Endothelial cell (in vitro differentiated cells): ENCODE measurements around the gene METRN. TPM values are rescaled to one million over a fixed set of nuclear protein-coding genes. Genes with fewer than 3 reads are reported as not detected.

Experiments used
- DNase-seq: peaks from one replicate; pipeline ENCODE4 v3.0.0; 2021; ENCODE audit warnings: low spot score
- H3K27ac Mint-ChIP-seq: one replicate; pipeline ENCODE4 v1.8.0; 2021; ENCODE audit warnings: mixed read lengths, inconsistent platforms; ENCODE audit not compliant: unreplicated experiment
- H3K27me3 Mint-ChIP-seq: one replicate; pipeline ENCODE4 v1.8.0; 2021; ENCODE audit warnings: mild to moderate bottlenecking, moderate library complexity, mixed read lengths, inconsistent platforms; ENCODE audit not compliant: unreplicated experiment
- H3K36me3 Mint-ChIP-seq: one replicate; pipeline ENCODE4 v1.8.0; 2021; ENCODE audit warnings: mild to moderate bottlenecking, low read depth, mixed read lengths, inconsistent platforms; ENCODE audit not compliant: unreplicated experiment
- H3K4me1 Mint-ChIP-seq: one replicate; pipeline ENCODE4 v1.8.0; 2021; ENCODE audit warnings: mild to moderate bottlenecking, mixed read lengths, inconsistent platforms; ENCODE audit not compliant: unreplicated experiment
- H3K4me3 Mint-ChIP-seq: one replicate; pipeline ENCODE4 v1.8.0; 2021; ENCODE audit warnings: mild to moderate bottlenecking, mixed read lengths, inconsistent platforms; ENCODE audit not compliant: unreplicated experiment
- H3K9me3 Mint-ChIP-seq: one replicate; pipeline ENCODE4 v1.8.0; 2021; ENCODE audit warnings: mixed read lengths, inconsistent platforms; ENCODE audit not compliant: unreplicated experiment
- CTCF ChIP-seq: fragments of 200-600 bp; sonication (generic); IDR thresholded peaks from one replicate; pipeline ENCODE4 v1.5.0; 2021; ENCODE audit warnings: antibody characterized with exemption; ENCODE audit not compliant: unreplicated experiment
- total RNA-seq: library from RNA; stranded (reverse); fragmentation: NEBNext Ultra II Directional; extraction: Animal tissue kit (Norgen Biotek cat#: 25700); gene quantifications from one replicate; pipeline ENCODE4 v1.2.1, GENCODE V29; 2021; ENCODE audit not compliant: unreplicated experiment

METRN gene
- total RNA-seq, 1 donor from 2014 or later = 11.2 TPM

- H3K36me3 Mint-ChIP-seq = no peaks in the 10 kb centered on the region
- TF ChIP-seq CTCF = no peak
- peaks cover 28% of the 10 kb centered on the region for H3K27me3 Mint-ChIP-seq
- H3K9me3 Mint-ChIP-seq = no peaks in the 10 kb centered on the region
- no peak overlapping the region for H3K27ac Mint-ChIP-seq
- H3K4me3 Mint-ChIP-seq = no peak overlapping the region
- DNase-seq = no peak
- H3K4me1 Mint-ChIP-seq = peaks cover 3% of the 10 kb centered on the region
These were observed 21.6 kb upstream of the METRN start for GRCh38 chr16:693364-693763.

DNA sequence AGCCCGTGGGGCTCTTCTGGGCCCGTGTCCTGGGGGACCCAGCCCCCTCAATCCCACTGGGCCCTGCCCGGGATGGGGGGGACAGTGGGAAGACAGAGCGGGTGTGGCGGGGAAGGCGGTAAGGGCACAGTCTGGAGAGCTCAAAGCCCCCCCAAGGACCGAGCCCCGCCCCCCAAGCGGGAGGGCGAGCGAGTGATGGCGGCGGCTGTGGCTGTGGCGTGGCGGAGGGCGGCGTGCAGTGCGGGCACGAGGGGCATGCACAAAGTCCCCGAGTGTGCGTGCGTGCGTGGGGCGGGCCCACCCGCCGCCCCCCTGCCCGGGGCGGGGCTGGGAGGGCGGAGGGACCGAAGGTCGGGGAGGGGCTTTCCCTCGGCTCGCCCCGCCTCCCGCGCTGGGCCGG is 21.2 kb upstream of the METRN start:
- peaks cover 27% of the 10 kb centered on the region for H3K27me3 Mint-ChIP-seq
- peaks cover 3% of the 10 kb centered on the region for H3K4me1 Mint-ChIP-seq
- no peaks in the 10 kb centered on the region for H3K9me3 Mint-ChIP-seq
- no peak overlapping the region for H3K4me3 Mint-ChIP-seq
- no peaks in the 10 kb centered on the region for H3K36me3 Mint-ChIP-seq
- H3K27ac Mint-ChIP-seq = no peak overlapping the region
- no peak for TF ChIP-seq CTCF
- no peak for DNase-seq

DNA sequence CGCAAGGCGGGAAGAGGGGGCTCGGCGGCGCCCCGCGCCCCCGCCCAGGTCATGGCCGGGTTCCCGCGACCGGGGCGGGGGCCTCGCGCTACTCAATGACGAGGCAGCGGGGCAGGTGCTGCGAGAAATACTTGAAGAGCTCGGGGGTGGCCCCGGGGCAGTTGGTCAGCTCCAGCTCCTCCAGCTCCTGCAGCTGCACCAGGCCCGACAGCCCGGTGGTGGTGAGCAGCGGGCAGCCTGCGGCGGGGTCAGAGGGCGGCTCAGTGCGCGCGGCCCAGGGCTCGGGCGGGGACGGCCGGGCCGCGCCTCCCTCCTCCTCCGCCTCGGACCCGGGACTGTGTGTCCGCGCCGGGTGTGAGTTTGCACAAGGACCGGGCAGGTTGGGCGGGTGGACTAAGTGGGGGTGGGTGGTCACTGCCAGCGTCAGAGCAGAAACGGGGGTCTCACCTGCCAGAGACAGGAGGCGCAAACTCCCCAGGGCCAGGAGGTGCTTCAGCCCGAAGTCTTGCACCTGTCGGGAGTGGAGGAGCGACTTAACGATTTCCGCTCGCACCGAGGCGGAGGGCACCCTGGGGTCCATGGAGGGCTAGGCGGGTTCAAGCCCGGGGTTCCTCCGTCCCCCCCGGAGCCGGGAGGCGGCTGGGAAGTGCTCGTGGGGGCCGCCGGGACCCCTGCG is 20.6 kb upstream of the METRN start:
- Mint-ChIP-seq H3K9me3 (no peaks in the 10 kb centered on the region), H3K36me3 (no peaks in the 10 kb centered on the region), H3K4me3 (no peak overlapping the region), H3K4me1 (peaks cover 2% of the 10 kb centered on the region), H3K27ac (no peak overlapping the region), H3K27me3 (peaks cover 25% of the 10 kb centered on the region)
- no peak for TF ChIP-seq CTCF
- DNase-seq = no peak

DNA sequence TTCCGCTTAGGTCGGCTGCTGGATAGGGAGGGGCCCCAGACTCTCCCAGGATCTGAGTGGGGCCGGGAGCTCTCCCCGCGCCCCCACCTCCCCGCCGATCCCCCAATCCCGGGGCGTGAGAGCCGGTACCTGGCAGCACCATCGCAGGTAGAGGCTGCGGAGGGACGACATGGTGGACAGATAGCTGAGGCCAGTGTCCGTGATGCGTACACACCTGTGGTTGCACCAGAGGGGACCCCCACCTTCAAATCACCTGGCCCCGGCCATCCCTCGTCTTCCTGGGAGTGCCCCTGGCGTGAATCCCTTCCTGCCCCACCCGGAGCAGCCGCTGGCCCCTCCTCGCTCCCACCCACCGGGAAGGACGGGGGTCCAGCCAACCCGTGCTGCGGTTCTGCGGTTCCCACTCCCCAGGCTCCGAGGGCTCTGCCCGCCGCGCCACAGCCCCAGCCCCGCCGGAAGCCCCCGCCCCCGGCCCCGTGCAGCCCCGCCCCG is 20.0 kb upstream of the METRN start:
- Mint-ChIP-seq H3K27ac (no peak overlapping the region), H3K27me3 (peaks cover 25% of the 10 kb centered on the region), H3K9me3 (no peaks in the 10 kb centered on the region), H3K4me3 (no peak overlapping the region), H3K36me3 (no peaks in the 10 kb centered on the region), H3K4me1 (no peaks in the 10 kb centered on the region)
- no peak for DNase-seq
- no peak for TF ChIP-seq CTCF

DNA sequence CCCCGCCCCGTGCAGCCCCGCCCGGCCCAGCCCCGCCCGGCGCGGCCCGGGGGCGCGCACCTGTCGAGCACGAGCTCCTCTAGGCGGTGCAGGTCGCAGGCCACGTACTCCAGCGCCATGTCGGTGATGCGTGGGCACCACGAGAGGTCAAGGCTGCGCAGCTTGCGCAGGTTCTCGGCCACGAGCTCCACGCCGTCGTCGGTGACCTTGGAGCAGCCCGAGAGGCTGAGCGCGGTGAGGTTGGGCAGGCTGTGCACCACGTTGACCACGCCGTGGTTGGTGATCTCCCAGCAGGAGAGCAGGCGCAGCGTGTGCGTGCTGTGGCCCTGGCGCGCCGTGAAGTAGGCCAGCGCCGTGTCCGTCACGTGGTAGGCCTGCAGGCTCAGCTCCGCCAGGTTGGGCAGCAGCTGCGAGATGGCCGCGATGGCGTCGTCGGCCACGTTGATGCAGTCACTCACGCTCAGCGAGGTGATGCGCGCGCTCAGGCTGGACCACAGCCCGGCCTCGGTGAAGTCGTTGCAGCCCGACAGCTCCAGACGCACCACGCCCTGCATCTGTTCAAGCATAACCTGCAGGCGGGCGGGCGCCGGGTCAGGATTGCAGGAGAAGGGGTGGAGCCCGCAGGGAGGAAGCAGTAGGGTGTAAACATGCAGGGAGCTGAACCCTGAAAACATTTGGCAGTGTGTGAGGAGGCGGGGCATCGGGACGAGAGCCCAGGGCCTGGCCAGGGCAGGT is 19.4 kb upstream of the METRN start:
- Mint-ChIP-seq H3K4me3 (no peak overlapping the region), H3K27me3 (peaks cover 25% of the 10 kb centered on the region)

More for the DNA sequence above, 19.4 kb upstream of the METRN start:
- H3K4me1 Mint-ChIP-seq = no peaks in the 10 kb centered on the region
- no peaks in the 10 kb centered on the region for H3K9me3 Mint-ChIP-seq
- no peak for DNase-seq
- no peak overlapping the region for H3K27ac Mint-ChIP-seq
- H3K36me3 Mint-ChIP-seq = no peaks in the 10 kb centered on the region
- TF ChIP-seq CTCF = no peak
